MCF 10A (cell line): Measurements from ENCODE around the gene SH3BP1. TPM values are rescaled to one million over a fixed set of nuclear protein-coding genes. Genes with fewer than 3 reads are reported as not detected.
"Not testable (repeated sequence)": the region's sequence is repeated elsewhere in the genome, so short reads cannot be mapped to it uniquely, and the experiment has no call there.

Source experiments
- BruUV-seq: library from RNA; stranded (reverse); fragments of 400-500 nt; replicated peaks from 2 replicates; lab custom pipeline; 2021; lab: Mats Ljungman, UMichigan
- CTCF ChIA-PET: fragments of 300-600 bp; sonication (Branson Sonifier 250); formaldehyde crosslinking; extraction: SDS; loops from one replicate; lab custom pipeline; 2021; ENCODE audit warnings: antibody characterized with exemption, inconsistent platforms; lab: Yijun Ruan, JAX
- POLR2A ChIA-PET: fragments of 300-600, 350-650 bp; sonication (Branson Sonifier 250); formaldehyde crosslinking; extraction: SDS; loops from one replicate; lab custom pipeline; 2020; ENCODE audit warnings: antibody characterized with exemption, inconsistent platforms; lab: Yijun Ruan, JAX
- DNase-seq: peaks from one replicate; pipeline ENCODE4 v3.0.0-alpha.2; 2018; ENCODE audit not compliant: unreplicated experiment
- H3K27ac Mint-ChIP-seq: one replicate; pipeline ENCODE4 v1.8.0; 2022; ENCODE audit warnings: mild to moderate bottlenecking, low read depth, mixed read lengths; ENCODE audit not compliant: unreplicated experiment
- H3K27me3 Mint-ChIP-seq: one replicate; pipeline ENCODE4 v1.8.0; 2022; ENCODE audit warnings: mixed read lengths; ENCODE audit not compliant: insufficient read depth, unreplicated experiment
- H3K36me3 Mint-ChIP-seq: one replicate; pipeline ENCODE4 v1.8.0; 2022; ENCODE audit warnings: mild to moderate bottlenecking, moderate library complexity, mixed read lengths; ENCODE audit not compliant: insufficient read depth, unreplicated experiment
- H3K4me1 Mint-ChIP-seq: one replicate; pipeline ENCODE4 v1.8.0; 2022; ENCODE audit warnings: mixed read lengths; ENCODE audit not compliant: insufficient read depth, unreplicated experiment
- H3K4me3 Mint-ChIP-seq: one replicate; pipeline ENCODE4 v1.8.0; 2022; ENCODE audit warnings: mild to moderate bottlenecking, moderate library complexity, mixed read lengths; ENCODE audit not compliant: unreplicated experiment
- H3K9me3 Mint-ChIP-seq: one replicate; pipeline ENCODE4 v1.8.0; 2022; ENCODE audit warnings: mixed read lengths; ENCODE audit not compliant: unreplicated experiment
- CTCF ChIP-seq: fragments of 200-600 bp; IDR thresholded peaks from one replicate; pipeline ENCODE4 v1.8.0; 2022; ENCODE audit warnings: antibody characterized with exemption, mild to moderate bottlenecking; ENCODE audit not compliant: unreplicated experiment
- intact Hi-C: fragments of 100-400 bp; cut with micrococcal nuclease; formaldehyde crosslinking; loops from 2 replicates; pipeline ENCODE4 v1.14.1; 2022
- total RNA-seq: library from RNA; stranded (reverse); gene quantifications from 2 replicates; pipeline ENCODE4 v1.2.3, GENCODE V29; 2022

SH3BP1 gene
- total RNA-seq, 1 experiment from 2014 or later, result 1.5 TPM

- CTCF ChIA-PET, result interaction anchor here (1.0 to 1.4 kb wide), 2 partner anchors 26 to 56 kb away, joined by 5 read pairs; no protein-coding TSS in a partner anchor
- intact Hi-C loops, result loop anchor here (10.0 kb wide), 1 partner anchor 279 kb away; no protein-coding TSS in a partner anchor
- Mint-ChIP-seq H3K27ac (no peak overlapping the region), H3K4me1 (peaks cover 12% of the 10 kb centered on the region), H3K36me3 (no peaks in the 10 kb centered on the region), H3K9me3 (no peaks in the 10 kb centered on the region), H3K27me3 (no peaks in the 10 kb centered on the region), H3K4me3 (no peak overlapping the region)
- no TSS peak for BruUV-seq
- TF ChIP-seq CTCF, result no peak
- POLR2A ChIA-PET, result interaction anchor here (0.5 to 0.6 kb wide), 2 partner anchors 24 to 89 kb away, joined by 3 to 6 read pairs; no protein-coding TSS in a partner anchor
- DNase-seq, result no peak
Observed at GRCh38 chr22:37594237-37594636, 45.2 kb upstream of the SH3BP1 start.

GRCh38 chr22:37599153-37599552 lies 40.3 kb upstream of the SH3BP1 start:
- no peaks in the 10 kb centered on the region for H3K27me3 Mint-ChIP-seq
- ChIA-PET POLR2A (interaction anchor here (0.5 to 1.3 kb wide), 2 partner anchors 9 to 87 kb away, joined by 3 to 6 read pairs; partner anchors contain the start of gene NOL12), CTCF (interaction anchor here (0.6 to 1.2 kb wide), 4 partner anchors 9 to 66 kb away, joined by 3 to 7 read pairs (median 7); no protein-coding TSS in a partner anchor)
- TF ChIP-seq CTCF, result no peak
- no peaks in the 10 kb centered on the region for H3K36me3 Mint-ChIP-seq
- intact Hi-C loops, result loop anchor here (10.0 kb wide), 1 partner anchor 284 kb away; no protein-coding TSS in a partner anchor
- H3K4me1 Mint-ChIP-seq, result peaks cover 8% of the 10 kb centered on the region
- H3K27ac Mint-ChIP-seq, result no peak overlapping the region
- no peaks in the 10 kb centered on the region for H3K9me3 Mint-ChIP-seq
- no peak overlapping the region for H3K4me3 Mint-ChIP-seq
- DNase-seq, result no peak
- BruUV-seq, result no TSS peak

DNA sequence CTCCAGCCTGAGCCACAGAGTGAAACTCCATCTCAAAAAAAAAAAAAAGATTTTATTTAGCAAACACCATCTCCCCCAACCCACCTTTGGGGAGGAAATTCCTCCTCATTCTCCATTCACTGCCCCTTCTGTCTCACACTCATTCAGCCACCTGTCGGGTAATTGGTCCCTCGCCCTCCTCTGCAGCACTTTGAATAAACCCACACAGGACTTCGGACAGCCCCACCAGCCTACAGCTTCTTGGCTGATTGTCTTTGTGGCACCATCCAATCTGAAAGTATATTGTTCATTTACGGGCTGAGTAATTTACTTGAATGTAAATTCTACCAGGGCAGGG lies 38.3 kb upstream of the SH3BP1 start:
- H3K4me3 Mint-ChIP-seq, result peak overlapping the region; percentile 38
- H3K36me3 Mint-ChIP-seq, result no peaks in the 10 kb centered on the region
- DNase-seq, result no peak
- ChIA-PET POLR2A (interaction anchor here (1.3 kb wide), 1 partner anchor 62 kb away, joined by 4 read pairs; no protein-coding TSS in a partner anchor), CTCF (interaction anchor here (0.6 kb wide), 2 partner anchors 216 to 1741 kb away, joined by 3 read pairs; no protein-coding TSS in a partner anchor)
- H3K27me3 Mint-ChIP-seq, result no peaks in the 10 kb centered on the region
- H3K4me1 Mint-ChIP-seq, result peaks cover 8% of the 10 kb centered on the region
- H3K27ac Mint-ChIP-seq, result peak overlapping the region; percentile 68
- no peaks in the 10 kb centered on the region for H3K9me3 Mint-ChIP-seq
- intact Hi-C loops, result no loop called here
- TF ChIP-seq CTCF, result no peak
- BruUV-seq, result no TSS peak

GRCh38 chr22:37601540-37602442 lies 37.7 kb upstream of the SH3BP1 start:
- BruUV-seq, result no TSS peak
- ChIA-PET POLR2A (interaction anchor here (0.7 to 1.3 kb wide), 3 partner anchors 9 to 353 kb away, joined by 3 to 4 read pairs (median 4); no protein-coding TSS in a partner anchor), CTCF (interaction anchor here (0.6 to 1.4 kb wide), 8 partner anchors 9 to 1740 kb away, joined by 3 to 7 read pairs (median 3); partner anchors contain the start of gene GCAT)
- intact Hi-C loops, result no loop called here
- Mint-ChIP-seq H3K36me3 (no peaks in the 10 kb centered on the region), H3K27ac (peak overlapping the region; percentile 68), H3K4me3 (peak overlapping the region; percentile 38), H3K9me3 (no peaks in the 10 kb centered on the region), H3K4me1 (peaks cover 8% of the 10 kb centered on the region), H3K27me3 (no peaks in the 10 kb centered on the region)
- DNase-seq, result peak; percentile 95
- no peak for TF ChIP-seq CTCF

DNA sequence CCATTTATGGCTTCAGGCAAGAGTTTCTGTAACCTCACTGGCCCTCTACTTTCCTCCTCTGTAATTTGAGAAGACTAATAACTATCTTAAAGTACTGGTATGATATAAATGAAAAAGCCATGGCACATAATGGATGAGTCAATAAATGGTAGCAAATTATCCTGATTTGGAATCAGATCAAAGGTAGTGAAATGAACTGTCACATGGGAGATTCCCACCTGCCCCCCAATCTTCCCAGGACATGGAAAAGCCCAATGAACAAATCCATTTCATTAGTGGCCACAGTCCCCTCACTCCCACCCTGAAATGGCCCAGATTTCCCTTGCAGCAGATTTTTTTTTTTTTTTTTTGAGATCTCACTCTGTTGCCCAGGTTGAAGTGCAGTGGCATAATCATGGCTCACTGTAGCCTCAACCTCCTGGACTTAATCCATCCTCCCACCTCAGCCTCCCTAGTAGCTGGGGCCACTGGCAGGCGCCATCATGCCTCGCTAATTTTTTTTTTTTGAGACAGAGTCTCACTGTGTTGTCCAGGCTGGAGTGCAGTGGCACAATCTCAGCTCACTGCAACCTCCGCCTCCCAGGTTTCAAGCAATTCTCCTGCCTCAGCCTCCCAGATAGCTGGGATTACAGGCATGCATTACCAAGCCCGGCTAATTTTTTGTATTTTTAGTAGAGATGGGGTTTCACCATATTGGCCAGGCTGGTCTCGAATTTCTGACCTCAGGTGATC lies 36.8 kb upstream of the SH3BP1 start:
- DNase-seq, H3K27ac Mint-ChIP-seq, H3K36me3 Mint-ChIP-seq, H3K27me3 Mint-ChIP-seq, H3K4me3 Mint-ChIP-seq, BruUV-seq, H3K4me1 Mint-ChIP-seq, H3K9me3 Mint-ChIP-seq, intact Hi-C loops: not testable (repeated sequence)
- ChIA-PET POLR2A (interaction anchor here (1.2 to 1.5 kb wide), 2 partner anchors 10 kb away, joined by 4 read pairs; no protein-coding TSS in a partner anchor), CTCF (interaction anchor here (0.6 to 1.4 kb wide), 7 partner anchors 10 to 1005 kb away, joined by 3 to 7 read pairs (median 4); no protein-coding TSS in a partner anchor)
